Measurements from ENCODE around the gene GLDC.

GRCh38 chr9:6611865-6612264, 33.7 kb downstream of the GLDC start:
- TF ChIP-seq CTCF (IDR thresholded peaks at IDR 0.05) (no peak), POLR2A (IDR thresholded peaks at IDR 0.05) (no peak)
